ENCODE data around the gene APOC4. TPM values are rescaled to one million over a fixed set of nuclear protein-coding genes. Genes with fewer than 3 reads are reported as not detected.

APOC4 gene
- total RNA-seq, 2 donors from 2014 or later: not detected

DNA sequence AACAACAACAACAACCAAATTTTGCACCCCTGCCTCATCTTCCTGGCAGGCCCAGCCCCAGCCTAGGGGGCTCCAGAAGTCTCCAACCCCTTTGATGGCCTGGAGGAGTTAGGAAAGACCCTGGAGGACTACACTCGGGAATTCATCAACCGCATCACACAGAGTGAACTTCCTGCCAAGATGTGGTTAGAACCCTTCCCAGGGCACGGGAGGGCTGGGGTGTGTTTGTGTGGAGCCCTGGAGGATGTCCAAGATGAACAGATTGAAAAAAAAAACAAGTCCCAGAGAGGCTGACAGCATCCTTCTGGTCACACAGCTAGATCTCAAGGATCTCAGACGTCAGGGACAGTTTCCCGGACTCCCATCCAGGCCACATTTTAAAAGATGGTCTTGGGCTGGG lies 14.3 kb upstream of the APOC4 start:
- H3K4me1 ChIP-seq: no peaks in the 10 kb centered on the region
- H3K4me3 ChIP-seq: no peak overlapping the region
- no peak for DNase-seq
- no peaks in the 10 kb centered on the region for H3K36me3 ChIP-seq
- TF ChIP-seq, protein P1, sequence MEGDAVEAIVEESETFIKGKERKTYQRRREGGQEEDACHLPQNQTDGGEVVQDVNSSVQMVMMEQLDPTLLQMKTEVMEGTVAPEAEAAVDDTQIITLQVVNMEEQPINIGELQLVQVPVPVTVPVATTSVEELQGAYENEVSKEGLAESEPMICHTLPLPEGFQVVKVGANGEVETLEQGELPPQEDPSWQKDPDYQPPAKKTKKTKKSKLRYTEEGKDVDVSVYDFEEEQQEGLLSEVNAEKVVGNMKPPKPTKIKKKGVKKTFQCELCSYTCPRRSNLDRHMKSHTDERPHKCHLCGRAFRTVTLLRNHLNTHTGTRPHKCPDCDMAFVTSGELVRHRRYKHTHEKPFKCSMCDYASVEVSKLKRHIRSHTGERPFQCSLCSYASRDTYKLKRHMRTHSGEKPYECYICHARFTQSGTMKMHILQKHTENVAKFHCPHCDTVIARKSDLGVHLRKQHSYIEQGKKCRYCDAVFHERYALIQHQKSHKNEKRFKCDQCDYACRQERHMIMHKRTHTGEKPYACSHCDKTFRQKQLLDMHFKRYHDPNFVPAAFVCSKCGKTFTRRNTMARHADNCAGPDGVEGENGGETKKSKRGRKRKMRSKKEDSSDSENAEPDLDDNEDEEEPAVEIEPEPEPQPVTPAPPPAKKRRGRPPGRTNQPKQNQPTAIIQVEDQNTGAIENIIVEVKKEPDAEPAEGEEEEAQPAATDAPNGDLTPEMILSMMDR (IDR thresholded peaks at IDR 0.05): no peak
- no peaks in the 10 kb centered on the region for H3K27me3 ChIP-seq
- H3K9ac ChIP-seq (ENCODE audit: low read depth in 2 of 2, low read length in 2 of 2): no peak overlapping the region
- intact Hi-C loops (cut with DNase I): no loop called here
- H3K27ac ChIP-seq: no peak overlapping the region
- no peaks in the 10 kb centered on the region for H3K9me3 ChIP-seq

DNA sequence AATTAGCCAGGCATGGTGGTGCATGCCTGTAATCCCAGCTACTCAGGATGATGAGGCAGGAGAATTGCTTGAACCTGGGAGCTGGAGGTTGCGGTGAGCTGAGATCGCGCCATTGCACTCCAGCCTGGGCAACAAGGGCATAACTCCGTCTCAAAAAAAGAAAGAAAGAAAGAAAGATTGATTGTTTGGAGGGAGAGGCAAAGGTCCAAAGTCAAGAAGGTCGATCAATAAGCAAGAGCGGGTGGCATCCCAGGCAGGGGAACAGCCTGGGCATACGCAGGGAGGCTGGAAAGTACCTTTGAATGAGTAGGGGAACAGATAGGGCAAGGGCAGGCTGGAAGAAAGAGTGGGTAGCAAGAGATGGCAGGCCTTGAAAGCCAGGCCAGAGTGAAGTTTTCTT lies 11.9 kb upstream of the APOC4 start:
- Histone ChIP-seq H3K36me3 (no peaks in the 10 kb centered on the region), H3K9ac (ENCODE audit: low read depth in 2 of 2, low read length in 2 of 2) (no peak overlapping the region), H3K9me3 (no peaks in the 10 kb centered on the region), H3K4me3 (no peak overlapping the region), H3K27me3 (no peaks in the 10 kb centered on the region), H3K27ac (no peak overlapping the region), H3K4me1 (no peaks in the 10 kb centered on the region)
- TF ChIP-seq, protein P1 (IDR thresholded peaks at IDR 0.05): no peak
- no peak for DNase-seq
- intact Hi-C loops (cut with DNase I): no loop called here

- Histone ChIP-seq H3K9me3 (no peaks in the 10 kb centered on the region), H3K9ac (ENCODE audit: low read depth in 2 of 2, low read length in 2 of 2) (no peak overlapping the region), H3K36me3 (no peaks in the 10 kb centered on the region), H3K27ac (no peak overlapping the region), H3K27me3 (no peaks in the 10 kb centered on the region), H3K4me3 (no peak overlapping the region), H3K4me1 (no peaks in the 10 kb centered on the region)
- intact Hi-C loops (cut with DNase I): no loop called here
- TF ChIP-seq, protein P1 (IDR thresholded peaks at IDR 0.05): no peak
- no peak for DNase-seq
Observed at GRCh38 chr19:44931541-44931940, 10.5 kb upstream of the APOC4 start.

GRCh38 chr19:44939668-44940067 lies 2.4 kb upstream of the APOC4 start:
- TF ChIP-seq, protein P1 (IDR thresholded peaks at IDR 0.05): no peak
- no peaks in the 10 kb centered on the region for H3K36me3 ChIP-seq

DNA sequence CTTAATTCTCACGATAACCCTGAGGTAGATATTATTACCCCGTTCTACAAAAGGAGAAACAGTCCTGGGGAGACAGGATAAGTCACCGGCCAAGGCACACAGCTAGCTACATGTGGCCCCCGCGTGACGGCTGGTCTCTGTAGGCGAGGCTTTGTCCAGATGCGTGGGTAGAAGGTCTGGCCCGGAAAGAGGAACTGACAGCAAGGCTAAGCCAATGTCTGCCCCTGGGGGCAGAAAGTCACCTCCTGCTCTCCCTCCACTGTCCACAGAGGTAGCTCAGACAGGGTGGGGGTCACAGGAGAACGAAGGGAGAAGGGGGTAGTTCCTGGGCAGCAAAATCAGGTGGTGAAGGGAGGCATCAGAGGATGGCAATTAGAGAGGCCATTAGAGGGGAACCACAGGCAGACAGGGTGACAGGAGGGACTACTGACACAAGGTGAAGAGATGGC lies 1.8 kb downstream of the APOC4 start:
- no peak overlapping the region for H3K27ac ChIP-seq
- no peaks in the 10 kb centered on the region for H3K9me3 ChIP-seq
- intact Hi-C loops (cut with DNase I): no loop called here
- H3K27me3 ChIP-seq: no peaks in the 10 kb centered on the region
- H3K4me3 ChIP-seq: no peak overlapping the region
- TF ChIP-seq, protein P1 (IDR thresholded peaks at IDR 0.05): no peak
- DNase-seq: peak; percentile 48
- H3K9ac ChIP-seq (ENCODE audit: low read depth in 2 of 2, low read length in 2 of 2): no peak overlapping the region
- no peaks in the 10 kb centered on the region for H3K36me3 ChIP-seq
- no peaks in the 10 kb centered on the region for H3K4me1 ChIP-seq

More at GRCh38 chr19:44939668-44940067, 2.4 kb upstream of the APOC4 start:
- no peaks in the 10 kb centered on the region for H3K9me3 ChIP-seq
- no peak overlapping the region for H3K9ac ChIP-seq (ENCODE audit: low read depth in 2 of 2, low read length in 2 of 2)
- no peaks in the 10 kb centered on the region for H3K27me3 ChIP-seq
- no peak overlapping the region for H3K4me3 ChIP-seq
- no peak for DNase-seq
- H3K27ac ChIP-seq: no peak overlapping the region
- intact Hi-C loops (cut with DNase I): no loop called here
- no peaks in the 10 kb centered on the region for H3K4me1 ChIP-seq

Data from colonic mucosa (tissue), 4 donors.